ENCODE results near the gene MCOLN1. TPM values are rescaled to one million over a fixed set of nuclear protein-coding genes. Genes with fewer than 3 reads are reported as not detected.

MCOLN1 gene
- total and polyA plus RNA-seq, 4 experiments from 2014 or later = 8.0 to 14.9 (median 11.6) TPM

DNA sequence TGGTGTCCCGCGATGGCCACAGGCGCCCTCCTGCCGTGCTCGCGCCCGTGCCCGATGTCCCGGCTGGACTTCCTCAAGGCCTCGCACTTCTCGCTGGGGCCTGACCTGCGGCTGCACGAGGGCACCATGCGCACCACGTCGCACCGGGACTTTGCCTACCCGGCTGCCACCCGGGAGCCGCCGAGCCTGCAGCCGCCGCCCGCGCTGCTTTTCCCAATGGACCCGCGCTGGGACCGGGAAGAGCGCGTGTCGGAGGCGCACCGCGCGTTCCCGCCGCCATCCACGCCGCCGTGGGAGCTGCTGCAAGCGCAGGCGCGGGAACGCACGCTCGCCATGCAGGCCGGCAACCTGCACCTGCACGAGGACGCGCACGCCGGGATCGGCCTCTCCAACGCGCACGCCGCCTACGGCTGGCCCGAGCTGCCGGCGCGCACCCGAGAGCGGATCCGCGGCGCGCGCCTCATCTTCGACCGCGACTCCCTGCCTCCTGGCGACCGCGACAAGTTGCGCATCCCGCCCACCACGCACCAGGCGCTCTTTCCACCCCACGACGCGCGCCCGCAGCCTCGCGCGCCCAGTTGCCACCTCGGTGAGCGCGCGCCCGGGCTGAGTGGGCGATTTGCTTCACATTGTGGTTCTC, 21.5 kb upstream of the MCOLN1 start:
- peaks cover 10% of the 10 kb centered on the region for H3K4me1 ChIP-seq (ENCODE audit: insufficient read depth, low read length)
- no peaks in the 10 kb centered on the region for H3K9me3 ChIP-seq (ENCODE audit: control insufficient read depth in 1 of 2, low read length in 2 of 2)
- no peaks in the 10 kb centered on the region for H3K9me3 Mint-ChIP-seq
- H3K4me1 Mint-ChIP-seq = peaks cover 3 to 13% (median 7%) of the 10 kb centered on the region in 4 donors
- H3K27me3 Mint-ChIP-seq = peaks cover 28 to 37% of the 10 kb centered on the region in 2 donors
- no peak overlapping the region for H3K27ac Mint-ChIP-seq
- no peak overlapping the region for H3K27ac ChIP-seq (ENCODE audit: low read depth, low read length)
- H3K36me3 ChIP-seq (ENCODE audit: insufficient read depth, low read length) = no peaks in the 10 kb centered on the region
- intact Hi-C loops (cut with micrococcal nuclease) = no loop called here
- peak overlapping the region in 3 of 8 donors; percentile 15 to 48 (median 31) for H3K4me3 Mint-ChIP-seq
- H3K36me3 Mint-ChIP-seq = no peaks in the 10 kb centered on the region
- no peak overlapping the region for H3K4me3 ChIP-seq (ENCODE audit: low read length in 2 of 2)
- ChIA-PET CTCF (ENCODE audit: partially characterized antibody) (no interaction called here), POLR2A (ENCODE audit: partially characterized antibody) (no interaction called here)
- no peaks in the 10 kb centered on the region for H3K27me3 ChIP-seq (ENCODE audit: insufficient read depth, low read length)
- DNase-seq = no peak

DNA sequence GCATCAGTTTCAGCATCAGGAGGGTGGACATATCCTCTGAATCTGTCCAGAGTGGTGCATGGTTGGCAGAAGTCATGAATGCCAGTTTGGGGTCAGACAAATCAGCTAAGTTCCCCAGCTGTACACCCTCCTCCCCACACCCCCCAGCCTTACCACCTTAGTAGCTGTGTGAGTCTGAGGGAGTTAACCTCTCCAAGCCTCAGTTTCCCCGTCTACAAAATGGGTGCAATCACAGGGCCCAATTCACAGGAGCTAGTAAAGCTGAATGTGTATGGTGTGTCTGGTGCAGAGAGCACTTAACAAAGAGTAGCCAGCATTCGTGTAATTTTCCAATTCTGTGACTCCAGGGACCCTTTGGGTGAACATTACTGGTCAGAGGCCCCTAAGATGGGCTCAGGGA, 19.9 kb upstream of the MCOLN1 start:
- Mint-ChIP-seq H3K27me3 (peaks cover 28 to 36% of the 10 kb centered on the region in 2 donors), H3K36me3 (no peaks in the 10 kb centered on the region), H3K4me1 (peaks cover 5 to 13% (median 7%) of the 10 kb centered on the region in 4 donors), H3K27ac (peak overlapping the region in 1 of 7 donors; percentile 55), H3K9me3 (no peaks in the 10 kb centered on the region), H3K4me3 (no peak overlapping the region)
- Histone ChIP-seq H3K4me1 (ENCODE audit: insufficient read depth, low read length) (peaks cover 10% of the 10 kb centered on the region), H3K4me3 (ENCODE audit: low read length in 2 of 2) (no peak overlapping the region), H3K27me3 (ENCODE audit: insufficient read depth, low read length) (no peaks in the 10 kb centered on the region), H3K9me3 (ENCODE audit: control insufficient read depth in 1 of 2, low read length in 2 of 2) (no peaks in the 10 kb centered on the region), H3K36me3 (ENCODE audit: insufficient read depth, low read length) (no peaks in the 10 kb centered on the region), H3K27ac (ENCODE audit: low read depth, low read length) (no peak overlapping the region)
- intact Hi-C loops (cut with micrococcal nuclease) = no loop called here
- no peak for DNase-seq
- POLR2A ChIA-PET (ENCODE audit: partially characterized antibody) = no interaction called here
- CTCF ChIA-PET (ENCODE audit: partially characterized antibody) = no interaction called here

DNA sequence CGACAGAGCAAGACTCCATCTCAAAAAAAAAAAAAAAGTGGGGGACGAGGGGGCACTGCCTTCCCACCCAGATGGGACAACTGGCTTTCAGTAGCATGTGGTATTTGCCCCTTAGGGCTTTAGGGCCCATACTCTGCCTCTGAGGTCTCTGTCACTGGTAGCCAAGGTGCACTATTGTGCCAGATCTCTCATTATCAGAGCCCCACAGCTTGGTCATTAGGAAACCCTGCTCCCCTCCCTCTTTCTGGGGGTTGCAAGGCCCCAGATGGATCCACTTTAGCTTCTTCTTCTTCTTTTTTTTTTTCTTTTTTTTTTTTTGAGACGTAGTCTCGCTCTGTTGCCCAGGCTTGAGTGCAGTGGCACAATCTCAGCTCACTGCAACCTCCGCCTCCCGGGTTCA, 17.7 kb upstream of the MCOLN1 start:
- Mint-ChIP-seq H3K36me3 (no peaks in the 10 kb centered on the region), H3K27me3 (peaks cover 22 to 38% of the 10 kb centered on the region in 2 donors), H3K9me3 (no peaks in the 10 kb centered on the region), H3K4me3 (no peak overlapping the region), H3K4me1 (peaks cover 5 to 9% (median 7%) of the 10 kb centered on the region in 4 donors), H3K27ac (no peak overlapping the region)
- Histone ChIP-seq H3K36me3 (ENCODE audit: insufficient read depth, low read length) (no peaks in the 10 kb centered on the region), H3K27me3 (ENCODE audit: insufficient read depth, low read length) (no peaks in the 10 kb centered on the region), H3K27ac (ENCODE audit: low read depth, low read length) (no peak overlapping the region), H3K4me1 (ENCODE audit: insufficient read depth, low read length) (peaks cover 10% of the 10 kb centered on the region), H3K9me3 (ENCODE audit: control insufficient read depth in 1 of 2, low read length in 2 of 2) (no peaks in the 10 kb centered on the region), H3K4me3 (ENCODE audit: low read length in 2 of 2) (no peak overlapping the region)
- ChIA-PET CTCF (ENCODE audit: partially characterized antibody) (interaction anchor here (0.7 kb wide), 1 partner anchor 11 kb away, joined by 3 read pairs; the partner anchor contains the start of gene ZNF358), POLR2A (ENCODE audit: partially characterized antibody) (no interaction called here)
- intact Hi-C loops (cut with micrococcal nuclease) = no loop called here
- no peak for DNase-seq

DNA sequence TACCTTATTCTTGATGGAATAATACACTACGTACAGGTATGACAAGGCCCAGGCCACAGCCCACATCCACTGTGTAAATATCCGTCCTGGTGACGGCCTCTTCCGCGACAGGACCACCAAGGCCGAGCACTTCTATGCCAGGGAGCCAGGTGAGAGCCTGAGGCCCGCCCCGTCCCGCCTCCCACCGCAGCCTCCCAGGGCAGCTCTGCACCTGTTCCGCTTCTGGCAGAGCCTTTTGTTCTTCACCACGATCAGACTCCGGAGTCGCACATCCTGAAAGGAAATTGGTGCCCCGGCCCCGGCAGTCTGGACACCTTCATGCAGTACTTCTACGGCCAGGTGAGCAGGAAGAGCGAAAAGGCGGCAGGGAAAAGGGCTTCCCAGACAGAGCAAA, 17.1 kb upstream of the MCOLN1 start:
- Mint-ChIP-seq H3K4me1 (peaks cover 5 to 9% (median 7%) of the 10 kb centered on the region in 4 donors), H3K27ac (no peak overlapping the region), H3K9me3 (peaks cover 0 to 3% (median 0%) of the 10 kb centered on the region in 8 donors), H3K36me3 (no peaks in the 10 kb centered on the region), H3K27me3 (peaks cover 19 to 33% of the 10 kb centered on the region in 2 donors), H3K4me3 (peak overlapping the region in 4 of 8 donors; percentile 24 to 62 (median 50))
- CTCF ChIA-PET (ENCODE audit: partially characterized antibody) = interaction anchor here (0.7 kb wide), 1 partner anchor 11 kb away, joined by 3 read pairs; the partner anchor contains the start of gene ZNF358
- Histone ChIP-seq H3K4me1 (ENCODE audit: insufficient read depth, low read length) (peaks cover 10% of the 10 kb centered on the region), H3K27ac (ENCODE audit: low read depth, low read length) (no peak overlapping the region), H3K27me3 (ENCODE audit: insufficient read depth, low read length) (no peaks in the 10 kb centered on the region), H3K36me3 (ENCODE audit: insufficient read depth, low read length) (no peaks in the 10 kb centered on the region), H3K9me3 (ENCODE audit: control insufficient read depth in 1 of 2, low read length in 2 of 2) (no peaks in the 10 kb centered on the region), H3K4me3 (ENCODE audit: low read length in 2 of 2) (no peak overlapping the region)
- DNase-seq = no peak
- POLR2A ChIA-PET (ENCODE audit: partially characterized antibody) = no interaction called here
- intact Hi-C loops (cut with micrococcal nuclease) = no loop called here

DNA sequence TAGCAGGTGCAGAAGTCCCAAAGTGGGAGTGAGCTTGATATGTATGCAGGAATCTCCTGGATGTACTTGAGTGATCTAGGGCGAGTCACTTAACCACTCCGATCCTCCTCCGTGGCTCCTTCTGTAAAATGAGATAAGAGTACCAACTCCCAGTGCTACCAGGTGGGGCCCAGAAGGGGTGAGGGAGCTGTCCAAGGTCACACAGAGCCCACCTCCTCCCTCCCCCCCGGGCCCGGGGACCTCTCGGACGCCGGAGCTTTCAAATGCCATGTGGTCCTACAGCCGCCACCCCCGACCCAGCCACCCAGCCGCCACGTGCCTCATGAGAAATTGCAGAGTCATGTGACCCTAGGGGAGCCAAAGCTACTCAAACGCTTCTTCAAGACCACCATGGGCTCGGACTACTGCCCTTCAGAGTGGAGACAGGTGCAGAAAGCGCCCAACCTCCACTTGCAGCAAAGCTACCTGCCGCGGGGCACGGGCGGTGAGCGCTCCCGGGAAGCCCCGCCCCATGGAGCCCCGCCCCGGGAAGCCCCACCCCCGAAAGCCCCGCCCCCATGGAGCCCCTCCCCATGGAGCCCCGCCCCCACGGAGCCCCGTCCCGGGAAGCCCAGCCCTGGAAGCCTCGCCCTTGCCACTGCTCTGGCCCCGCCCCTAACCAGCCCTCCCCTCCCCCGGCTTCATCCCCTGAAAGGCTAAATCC, 16.6 kb upstream of the MCOLN1 start:
- Mint-ChIP-seq H3K4me3 (peak overlapping the region in 5 of 8 donors; percentile 24 to 62 (median 58)), H3K27me3 (peaks cover 18 to 33% of the 10 kb centered on the region in 2 donors), H3K36me3 (no peaks in the 10 kb centered on the region), H3K9me3 (peaks cover 0 to 3% (median 0%) of the 10 kb centered on the region in 8 donors), H3K27ac (peak overlapping the region in 1 of 7 donors; percentile 59), H3K4me1 (peaks cover 5 to 9% (median 7%) of the 10 kb centered on the region in 4 donors)
- no peaks in the 10 kb centered on the region for H3K27me3 ChIP-seq (ENCODE audit: insufficient read depth, low read length)
- no peak for DNase-seq
- ChIA-PET POLR2A (ENCODE audit: partially characterized antibody) (no interaction called here), CTCF (ENCODE audit: partially characterized antibody) (no interaction called here)
- no peak overlapping the region for H3K27ac ChIP-seq (ENCODE audit: low read depth, low read length)
- intact Hi-C loops (cut with micrococcal nuclease) = no loop called here
- no peak overlapping the region for H3K4me3 ChIP-seq (ENCODE audit: low read length in 2 of 2)
- peaks cover 10% of the 10 kb centered on the region for H3K4me1 ChIP-seq (ENCODE audit: insufficient read depth, low read length)
- H3K9me3 ChIP-seq (ENCODE audit: control insufficient read depth in 1 of 2, low read length in 2 of 2) = no peaks in the 10 kb centered on the region
- no peaks in the 10 kb centered on the region for H3K36me3 ChIP-seq (ENCODE audit: insufficient read depth, low read length)

DNA sequence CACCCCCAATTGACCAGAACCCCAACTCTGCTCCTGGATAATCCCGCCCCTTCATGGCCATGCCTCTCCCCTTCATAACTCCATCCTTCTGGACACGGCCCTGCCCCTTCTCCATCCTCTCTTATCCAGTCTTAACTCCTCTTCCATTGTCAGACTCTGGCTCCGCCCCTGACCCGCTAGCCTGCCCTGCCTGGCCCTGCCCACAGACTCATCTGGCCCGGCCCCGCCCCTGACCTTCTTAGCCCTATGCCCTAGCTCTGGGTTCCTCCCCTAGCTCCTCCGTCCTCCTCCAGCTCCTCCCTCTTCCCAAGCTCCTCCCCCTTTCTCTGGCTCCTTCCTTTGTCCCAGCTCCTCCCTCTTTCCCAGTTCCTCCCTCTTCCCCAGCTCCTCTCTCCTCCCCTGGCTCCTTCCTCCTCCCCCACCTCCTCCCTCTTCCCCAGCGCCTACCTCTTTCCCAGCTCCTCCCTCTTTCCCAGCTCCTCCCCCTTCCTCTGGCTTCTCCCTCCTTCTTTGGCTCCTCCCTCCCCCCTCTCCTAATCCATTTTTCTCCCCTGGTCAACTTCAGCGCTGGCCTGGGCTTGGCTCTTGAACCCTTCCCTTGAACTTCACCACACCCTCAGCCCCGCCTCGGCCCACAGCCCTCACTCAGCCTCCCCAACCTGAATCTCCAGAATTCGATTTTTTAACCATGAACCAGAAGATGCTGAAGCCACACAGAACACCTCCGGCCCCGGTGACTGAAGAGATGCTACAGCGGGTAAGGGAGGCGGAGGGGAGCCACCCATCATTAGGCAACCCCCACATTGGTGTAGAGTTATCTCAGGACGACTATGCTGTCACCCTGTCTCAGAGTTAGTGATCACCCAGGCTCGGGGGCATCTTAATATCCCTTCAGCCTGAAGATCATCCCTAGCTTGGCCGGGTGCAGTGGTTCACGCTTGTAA, 15.8 kb upstream of the MCOLN1 start:
- peak in 2 of 5 donors; percentile 36 to 38 for DNase-seq
- Mint-ChIP-seq H3K27ac (peak overlapping the region in 1 of 7 donors; percentile 11), H3K9me3 (peaks cover 0 to 3% (median 0%) of the 10 kb centered on the region in 8 donors), H3K36me3 (no peaks in the 10 kb centered on the region), H3K4me1 (peaks cover 5 to 9% (median 7%) of the 10 kb centered on the region in 4 donors), H3K27me3 (peaks cover 14 to 29% of the 10 kb centered on the region in 2 donors), H3K4me3 (peak overlapping the region in 1 of 8 donors; percentile 10)
- Histone ChIP-seq H3K27me3 (ENCODE audit: insufficient read depth, low read length) (no peaks in the 10 kb centered on the region), H3K27ac (ENCODE audit: low read depth, low read length) (no peak overlapping the region), H3K9me3 (ENCODE audit: control insufficient read depth in 1 of 2, low read length in 2 of 2) (no peaks in the 10 kb centered on the region), H3K36me3 (ENCODE audit: insufficient read depth, low read length) (no peaks in the 10 kb centered on the region), H3K4me3 (ENCODE audit: low read length in 2 of 2) (no peak overlapping the region), H3K4me1 (ENCODE audit: insufficient read depth, low read length) (peaks cover 10% of the 10 kb centered on the region)
- ChIA-PET POLR2A (ENCODE audit: partially characterized antibody) (no interaction called here), CTCF (ENCODE audit: partially characterized antibody) (no interaction called here)
- intact Hi-C loops (cut with micrococcal nuclease) = no loop called here

DNA sequence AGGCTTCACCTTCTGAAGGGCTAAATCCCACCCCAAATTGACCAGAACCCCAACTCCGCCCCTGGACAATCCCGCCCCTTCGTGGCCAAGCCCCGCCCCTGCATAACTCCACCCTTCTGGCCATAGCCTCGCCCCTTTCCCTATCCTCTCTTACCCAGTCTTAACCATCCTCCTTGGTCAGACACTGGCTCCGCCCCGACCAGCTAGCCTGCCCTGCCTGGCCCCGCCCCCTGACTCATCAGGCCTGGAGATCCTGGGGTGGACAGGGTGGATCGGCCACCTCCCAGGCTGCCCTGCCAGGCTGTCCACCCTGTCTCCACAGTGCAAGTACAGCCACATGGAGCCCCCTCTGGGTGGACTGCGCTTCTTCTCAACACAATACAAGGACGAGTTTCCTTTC, 14.5 kb upstream of the MCOLN1 start:
- Histone ChIP-seq H3K4me1 (ENCODE audit: insufficient read depth, low read length) (peaks cover 10% of the 10 kb centered on the region), H3K4me3 (ENCODE audit: low read length in 2 of 2) (no peak overlapping the region), H3K9me3 (ENCODE audit: control insufficient read depth in 1 of 2, low read length in 2 of 2) (no peaks in the 10 kb centered on the region), H3K27ac (ENCODE audit: low read depth, low read length) (no peak overlapping the region), H3K27me3 (ENCODE audit: insufficient read depth, low read length) (no peaks in the 10 kb centered on the region), H3K36me3 (ENCODE audit: insufficient read depth, low read length) (no peaks in the 10 kb centered on the region)
- Mint-ChIP-seq H3K4me3 (no peak overlapping the region), H3K27me3 (peaks cover 12 to 24% of the 10 kb centered on the region in 2 donors), H3K4me1 (peaks cover 5 to 9% (median 7%) of the 10 kb centered on the region in 4 donors), H3K36me3 (no peaks in the 10 kb centered on the region), H3K27ac (no peak overlapping the region), H3K9me3 (peaks cover 0 to 3% (median 0%) of the 10 kb centered on the region in 8 donors)
- intact Hi-C loops (cut with micrococcal nuclease) = no loop called here
- DNase-seq = no peak
- ChIA-PET POLR2A (ENCODE audit: partially characterized antibody) (no interaction called here), CTCF (ENCODE audit: partially characterized antibody) (no interaction called here)
